WERI-Rb-1 (cell line): ENCODE measurements around the gene MMP11.
A peak's percentile ranks its signal among the peaks of the same experiment; 100 is the strongest.

Experiments used
- DNase-seq: peaks from one replicate; pipeline ENCODE4 v3.0.0-alpha.2; 2020
- H3K27ac ChIP-seq: fragments of 250-450 bp; sonication (Bioruptor Pico); 2 replicates; pipeline ENCODE4 v1.5.1; 2020; ENCODE audit warnings: mild to moderate bottlenecking, moderate library complexity
- H3K27me3 ChIP-seq: fragments of 250-450 bp; sonication (Bioruptor Pico); 2 replicates; pipeline ENCODE4 v1.5.1; 2021; ENCODE audit warnings: mild to moderate bottlenecking, low read depth, moderate library complexity; ENCODE audit not compliant: insufficient read depth, severe bottlenecking
- H3K36me3 ChIP-seq: fragments of 250-450 bp; sonication (Bioruptor Pico); 2 replicates; pipeline ENCODE4 v1.5.1; 2020; ENCODE audit warnings: mild to moderate bottlenecking, moderate library complexity
- H3K4me3 ChIP-seq: 2 replicates; pipeline ENCODE4 v1.5.1; 2011; ENCODE audit warnings: low read depth, mild to moderate bottlenecking, control low read depth, low read length
- H3K9me3 ChIP-seq: fragments of 250-450 bp; sonication (Bioruptor Pico); 2 replicates; pipeline ENCODE4 v1.5.1; 2021; ENCODE audit warnings: mild to moderate bottlenecking, moderate library complexity; ENCODE audit not compliant: severe bottlenecking
- CTCF ChIP-seq: IDR thresholded peaks from 2 replicates; pipeline ENCODE4 v1.5.1; 2011; ENCODE audit warnings: low read depth, mild to moderate bottlenecking, control low read depth, inconsistent platforms, low read length

MMP11 gene

GRCh38 chr22:23763954-23764353 is 8.7 kb upstream of the MMP11 start:
- no peak for DNase-seq
- H3K4me3 ChIP-seq = no peak overlapping the region
- H3K27ac ChIP-seq = no peak overlapping the region
- no peak for TF ChIP-seq CTCF
- H3K27me3 ChIP-seq = no peaks in the 10 kb centered on the region
- H3K9me3 ChIP-seq = no peaks in the 10 kb centered on the region
- peaks cover 16% of the 10 kb centered on the region for H3K36me3 ChIP-seq

- Histone ChIP-seq H3K36me3 (peaks cover 16% of the 10 kb centered on the region), H3K9me3 (no peaks in the 10 kb centered on the region), H3K27me3 (no peaks in the 10 kb centered on the region), H3K27ac (no peak overlapping the region), H3K4me3 (no peak overlapping the region)
- DNase-seq = no peak
- no peak for TF ChIP-seq CTCF
Observed at GRCh38 chr22:23764899-23765881, 7.5 kb upstream of the MMP11 start.

GRCh38 chr22:23767303-23767672 is 5.4 kb upstream of the MMP11 start:
- no peaks in the 10 kb centered on the region for H3K9me3 ChIP-seq
- H3K27ac ChIP-seq = peak overlapping the region; percentile 89
- H3K27me3 ChIP-seq = no peaks in the 10 kb centered on the region
- DNase-seq = no peak
- H3K36me3 ChIP-seq = peaks cover 16% of the 10 kb centered on the region
- no peak for TF ChIP-seq CTCF
- H3K4me3 ChIP-seq = peak overlapping the region; percentile 58

- DNase-seq = peak; percentile 89
- Histone ChIP-seq H3K9me3 (no peaks in the 10 kb centered on the region), H3K4me3 (peak within 1 kb of the TSS; percentile 58), H3K27ac (peak within 1 kb of the TSS; percentile 89), H3K27me3 (no peaks in the 10 kb centered on the region), H3K36me3 (peaks cover 16% of the 10 kb centered on the region)
- TF ChIP-seq CTCF = peak; percentile 91
Observed at GRCh38 chr22:23767673-23768548, 4.7 kb upstream of the MMP11 start, which contains the start of gene CHCHD10. TSS of gene CHCHD10 (minus strand) at chr22:23767972. CDS start at chr22:23767874, 98 bp downstream.

- H3K27ac ChIP-seq = no peak overlapping the region
- H3K4me3 ChIP-seq = no peak overlapping the region
- DNase-seq = no peak
- H3K36me3 ChIP-seq = peaks cover 15% of the 10 kb centered on the region
- no peaks in the 10 kb centered on the region for H3K9me3 ChIP-seq
- H3K27me3 ChIP-seq = no peaks in the 10 kb centered on the region
- TF ChIP-seq CTCF = no peak
Observed at GRCh38 chr22:23769321-23769965, 3.2 kb upstream of the MMP11 start.
